Measurements from ENCODE around the gene CALN1. TPM values are rescaled to one million over a fixed set of nuclear protein-coding genes. Genes with fewer than 3 reads are reported as not detected.

Gene CALN1
- total RNA-seq, 1 donor from 2014 or later: not detected

DNA sequence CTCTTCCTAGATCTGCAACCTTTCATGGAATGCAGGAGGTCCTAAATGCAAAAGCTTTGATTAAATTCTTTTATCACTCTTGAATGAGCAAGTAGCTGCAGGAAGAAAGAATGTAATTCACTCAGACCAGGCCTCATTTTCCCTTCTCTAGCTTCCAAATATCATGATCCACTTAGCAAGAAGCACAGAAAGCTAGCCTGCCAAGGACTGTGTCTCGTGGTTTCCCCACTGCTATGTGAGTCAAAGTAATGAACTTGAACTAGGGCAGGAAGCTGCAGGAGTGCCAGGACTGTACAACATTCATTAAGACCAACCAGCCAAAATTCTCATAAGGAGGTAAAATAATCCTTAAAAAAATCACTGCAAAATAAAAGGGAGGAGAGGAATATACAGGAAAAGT lies 379.2 kb downstream of the CALN1 start:
- no peaks in the 10 kb centered on the region for H3K4me1 ChIP-seq (ENCODE audit: insufficient read depth, low read length)
- no peaks in the 10 kb centered on the region for H3K36me3 ChIP-seq (ENCODE audit: insufficient read depth, low read length)
- no peaks in the 10 kb centered on the region for H4K20me1 ChIP-seq (ENCODE audit: insufficient read depth, low read length)
- H2AFZ ChIP-seq (ENCODE audit: low read depth, low read length): no peak overlapping the region
- Mint-ChIP-seq H3K9me3 (ENCODE audit: unreplicated experiment) (peaks cover 4% of the 10 kb centered on the region), H3K36me3 (ENCODE audit: low read depth, unreplicated experiment) (no peaks in the 10 kb centered on the region), H3K27me3 (ENCODE audit: low read depth, unreplicated experiment) (peaks cover 3% of the 10 kb centered on the region), H3K4me3 (ENCODE audit: unreplicated experiment) (no peak overlapping the region), H3K27ac (ENCODE audit: unreplicated experiment) (no peak overlapping the region), H3K4me1 (ENCODE audit: low read depth, unreplicated experiment) (peaks cover 3% of the 10 kb centered on the region)
- H3K27ac ChIP-seq (ENCODE audit: low read depth, low read length): no peak overlapping the region
- no peak overlapping the region for H3K4me2 ChIP-seq (ENCODE audit: low read length)
- no peak overlapping the region for H3K4me3 ChIP-seq (ENCODE audit: insufficient read depth, low read depth, low read length)
- no peak for TF ChIP-seq EZH2 (IDR thresholded peaks at IDR 0.05; ENCODE audit: insufficient read depth, low read length)
- TF ChIP-seq, protein P1, sequence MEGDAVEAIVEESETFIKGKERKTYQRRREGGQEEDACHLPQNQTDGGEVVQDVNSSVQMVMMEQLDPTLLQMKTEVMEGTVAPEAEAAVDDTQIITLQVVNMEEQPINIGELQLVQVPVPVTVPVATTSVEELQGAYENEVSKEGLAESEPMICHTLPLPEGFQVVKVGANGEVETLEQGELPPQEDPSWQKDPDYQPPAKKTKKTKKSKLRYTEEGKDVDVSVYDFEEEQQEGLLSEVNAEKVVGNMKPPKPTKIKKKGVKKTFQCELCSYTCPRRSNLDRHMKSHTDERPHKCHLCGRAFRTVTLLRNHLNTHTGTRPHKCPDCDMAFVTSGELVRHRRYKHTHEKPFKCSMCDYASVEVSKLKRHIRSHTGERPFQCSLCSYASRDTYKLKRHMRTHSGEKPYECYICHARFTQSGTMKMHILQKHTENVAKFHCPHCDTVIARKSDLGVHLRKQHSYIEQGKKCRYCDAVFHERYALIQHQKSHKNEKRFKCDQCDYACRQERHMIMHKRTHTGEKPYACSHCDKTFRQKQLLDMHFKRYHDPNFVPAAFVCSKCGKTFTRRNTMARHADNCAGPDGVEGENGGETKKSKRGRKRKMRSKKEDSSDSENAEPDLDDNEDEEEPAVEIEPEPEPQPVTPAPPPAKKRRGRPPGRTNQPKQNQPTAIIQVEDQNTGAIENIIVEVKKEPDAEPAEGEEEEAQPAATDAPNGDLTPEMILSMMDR (IDR thresholded peaks at IDR 0.05; ENCODE audit: insufficient read depth, low read depth, low read length): no peak
- no peak overlapping the region for H3K9ac ChIP-seq (ENCODE audit: low read length)
- no peaks in the 10 kb centered on the region for H3K9me3 ChIP-seq (ENCODE audit: insufficient read depth, low read depth, low read length)
- DNase-seq (ENCODE audit: low read depth) (no peak), FAIRE-seq (no peak)
- no peaks in the 10 kb centered on the region for H3K27me3 ChIP-seq (ENCODE audit: insufficient read depth, low read length)
- H3K79me2 ChIP-seq (ENCODE audit: insufficient read depth, low read length): no peaks in the 10 kb centered on the region

DNA sequence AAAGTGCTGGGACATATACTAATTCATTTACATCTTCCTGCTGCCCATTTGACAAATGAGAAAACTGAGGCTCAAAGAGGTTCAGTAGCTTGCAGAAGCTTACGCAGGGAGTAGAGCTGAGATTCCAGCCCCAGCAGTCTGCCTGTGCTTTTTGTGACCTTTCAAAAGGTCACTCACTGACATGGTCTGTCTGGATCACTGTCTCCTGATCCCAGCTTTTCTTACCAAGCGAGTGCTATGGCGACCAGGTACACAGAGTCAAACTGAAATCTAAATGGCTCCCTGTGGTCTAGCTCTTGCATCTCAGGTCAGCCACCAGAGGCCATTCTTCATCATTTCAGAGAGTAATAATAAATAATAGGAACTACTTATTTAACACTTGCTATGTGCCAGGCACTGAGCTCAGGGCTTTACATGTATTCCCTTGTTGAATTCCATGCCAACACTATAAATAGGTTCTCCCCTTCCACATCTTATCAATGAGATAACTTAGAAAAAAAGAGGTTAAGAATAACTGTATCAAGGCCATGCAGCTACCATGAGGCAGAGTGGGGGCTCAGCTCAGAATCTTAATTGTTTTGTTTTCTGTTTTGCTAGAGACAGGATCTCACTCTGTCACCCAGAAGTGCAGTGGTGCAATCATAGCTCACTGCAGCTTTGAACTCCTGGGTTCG lies 381.0 kb downstream of the CALN1 start:
- Mint-ChIP-seq H3K36me3 (ENCODE audit: low read depth, unreplicated experiment) (no peaks in the 10 kb centered on the region), H3K4me3 (ENCODE audit: unreplicated experiment) (no peak overlapping the region), H3K27me3 (ENCODE audit: low read depth, unreplicated experiment) (peaks cover 3% of the 10 kb centered on the region), H3K27ac (ENCODE audit: unreplicated experiment) (no peak overlapping the region), H3K4me1 (ENCODE audit: low read depth, unreplicated experiment) (no peaks in the 10 kb centered on the region), H3K9me3 (ENCODE audit: unreplicated experiment) (peaks cover 4% of the 10 kb centered on the region)
- H3K4me2 ChIP-seq (ENCODE audit: low read length): no peak overlapping the region
- TF ChIP-seq EZH2 (IDR thresholded peaks at IDR 0.05; ENCODE audit: insufficient read depth, low read length): no peak
- TF ChIP-seq, protein P1 (IDR thresholded peaks at IDR 0.05; ENCODE audit: insufficient read depth, low read depth, low read length): no peak
- H3K9me3 ChIP-seq (ENCODE audit: insufficient read depth, low read depth, low read length): peaks cover under 1% of the 10 kb centered on the region
- no peaks in the 10 kb centered on the region for H3K79me2 ChIP-seq (ENCODE audit: insufficient read depth, low read length)
- H3K4me3 ChIP-seq (ENCODE audit: insufficient read depth, low read depth, low read length): no peak overlapping the region
- no peak overlapping the region for H3K27ac ChIP-seq (ENCODE audit: low read depth, low read length)
- no peak for DNase-seq (ENCODE audit: low read depth)
- no peaks in the 10 kb centered on the region for H4K20me1 ChIP-seq (ENCODE audit: insufficient read depth, low read length)
- no peaks in the 10 kb centered on the region for H3K27me3 ChIP-seq (ENCODE audit: insufficient read depth, low read length)
- H2AFZ ChIP-seq (ENCODE audit: low read depth, low read length): no peak overlapping the region
- H3K36me3 ChIP-seq (ENCODE audit: insufficient read depth, low read length): no peaks in the 10 kb centered on the region
- H3K9ac ChIP-seq (ENCODE audit: low read length): no peak overlapping the region
- no peaks in the 10 kb centered on the region for H3K4me1 ChIP-seq (ENCODE audit: insufficient read depth, low read length)
- no peak for FAIRE-seq

DNA sequence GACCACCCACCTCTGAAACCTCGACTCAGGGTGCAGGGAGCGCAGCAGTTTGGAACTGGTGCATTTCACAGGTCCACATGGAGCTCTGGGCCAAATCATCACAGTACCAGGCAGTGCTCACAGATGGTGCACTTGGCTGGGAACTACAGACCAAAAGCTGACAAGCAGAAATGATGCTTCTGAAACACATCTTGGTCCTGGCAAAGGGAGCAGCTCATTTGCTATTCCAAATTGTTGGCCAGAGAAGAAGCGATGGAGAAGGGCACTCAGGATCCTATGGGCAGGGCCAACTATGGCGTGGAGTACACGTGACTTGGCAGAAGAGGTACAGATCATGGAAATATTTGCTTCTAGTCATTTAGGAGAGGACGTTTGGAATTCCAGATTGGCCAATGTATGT lies 383.9 kb downstream of the CALN1 start:
- H3K4me3 Mint-ChIP-seq (ENCODE audit: unreplicated experiment): no peak overlapping the region
- H3K36me3 ChIP-seq (ENCODE audit: insufficient read depth, low read length): no peaks in the 10 kb centered on the region
- H3K36me3 Mint-ChIP-seq (ENCODE audit: low read depth, unreplicated experiment): no peaks in the 10 kb centered on the region
- no peak overlapping the region for H3K9ac ChIP-seq (ENCODE audit: low read length)
- H3K27me3 Mint-ChIP-seq (ENCODE audit: low read depth, unreplicated experiment): peaks cover 3% of the 10 kb centered on the region
- no peak overlapping the region for H3K4me2 ChIP-seq (ENCODE audit: low read length)
- FAIRE-seq (no peak), DNase-seq (ENCODE audit: low read depth) (no peak)
- no peak overlapping the region for H3K27ac ChIP-seq (ENCODE audit: low read depth, low read length)
- H3K9me3 ChIP-seq (ENCODE audit: insufficient read depth, low read depth, low read length): peaks cover 3% of the 10 kb centered on the region
- H3K27me3 ChIP-seq (ENCODE audit: insufficient read depth, low read length): no peaks in the 10 kb centered on the region
- peaks cover 4% of the 10 kb centered on the region for H3K9me3 Mint-ChIP-seq (ENCODE audit: unreplicated experiment)
- H4K20me1 ChIP-seq (ENCODE audit: insufficient read depth, low read length): no peaks in the 10 kb centered on the region
- no peak overlapping the region for H2AFZ ChIP-seq (ENCODE audit: low read depth, low read length)
- H3K79me2 ChIP-seq (ENCODE audit: insufficient read depth, low read length): no peaks in the 10 kb centered on the region
- no peak overlapping the region for H3K4me3 ChIP-seq (ENCODE audit: insufficient read depth, low read depth, low read length)
- TF ChIP-seq, protein P1 (IDR thresholded peaks at IDR 0.05; ENCODE audit: insufficient read depth, low read depth, low read length): no peak
- TF ChIP-seq EZH2 (IDR thresholded peaks at IDR 0.05; ENCODE audit: insufficient read depth, low read length): no peak
- H3K4me1 Mint-ChIP-seq (ENCODE audit: low read depth, unreplicated experiment): no peaks in the 10 kb centered on the region
- no peaks in the 10 kb centered on the region for H3K4me1 ChIP-seq (ENCODE audit: insufficient read depth, low read length)
- H3K27ac Mint-ChIP-seq (ENCODE audit: unreplicated experiment): no peak overlapping the region

All from astrocyte (in vitro differentiated cells and primary cell).